Lower lobe of right lung (tissue), 2 donors: ENCODE data around the gene CD19. TPM values are rescaled to one million over a fixed set of nuclear protein-coding genes. Genes with fewer than 3 reads are reported as not detected.

Experiments
- ATAC-seq, 2 donors: fragments of 200-7000 bp; cut with Tn5 transposase; one replicate each; pipeline ENCODE4 v1.9.1; 2020 to 2022; ENCODE audit warnings: mild to moderate bottlenecking in 2 of 2, moderate library complexity in 2 of 2
- DNase-seq: peaks from one replicate; pipeline ENCODE4 v3.0.0-alpha.2; 2020
- H3K27ac ChIP-seq: fragments of 200-600 bp; one replicate; pipeline ENCODE4 v1.8.0; 2022
- H3K27me3 ChIP-seq: fragments of 200-600 bp; one replicate; pipeline ENCODE4 v1.8.0; 2022; ENCODE audit warnings: low read depth
- H3K36me3 ChIP-seq: fragments of 200-600 bp; one replicate; pipeline ENCODE4 v1.8.0; 2022; ENCODE audit warnings: mild to moderate bottlenecking
- H3K4me1 ChIP-seq: fragments of 200-600 bp; one replicate; pipeline ENCODE4 v1.8.0; 2022
- H3K4me3 ChIP-seq: fragments of 200-600 bp; one replicate; pipeline ENCODE4 v1.8.0; 2022; ENCODE audit warnings: mild to moderate bottlenecking
- H3K9me3 ChIP-seq: fragments of 200-600 bp; one replicate; pipeline ENCODE4 v1.8.0; 2022
- intact Hi-C: fragments of 100-400 bp; cut with DNase I; formaldehyde crosslinking; loops from one replicate; pipeline ENCODE4 v1.11.0; 2022
- total RNA-seq: library from RNA; stranded (reverse); fragmentation: NEBNext Ultra II Directional; extraction: Animal tissue kit (Norgen Biotek cat#: 25700); gene quantifications from one replicate; pipeline ENCODE4 v1.2.1, GENCODE V29; 2021
- TF ChIP-seq, protein P1 (sequence below): fragments of 200-600 bp; IDR thresholded peaks from one replicate; pipeline ENCODE4 v1.8.0; 2022; ENCODE audit warnings: antibody characterized with exemption, mild to moderate bottlenecking
- donor health status: DM: no; HTN: yes; CAD: no; lungs with severe emphysema.

CD19 gene
- total RNA-seq, 1 donor from 2014 or later = 0.21 TPM

DNA sequence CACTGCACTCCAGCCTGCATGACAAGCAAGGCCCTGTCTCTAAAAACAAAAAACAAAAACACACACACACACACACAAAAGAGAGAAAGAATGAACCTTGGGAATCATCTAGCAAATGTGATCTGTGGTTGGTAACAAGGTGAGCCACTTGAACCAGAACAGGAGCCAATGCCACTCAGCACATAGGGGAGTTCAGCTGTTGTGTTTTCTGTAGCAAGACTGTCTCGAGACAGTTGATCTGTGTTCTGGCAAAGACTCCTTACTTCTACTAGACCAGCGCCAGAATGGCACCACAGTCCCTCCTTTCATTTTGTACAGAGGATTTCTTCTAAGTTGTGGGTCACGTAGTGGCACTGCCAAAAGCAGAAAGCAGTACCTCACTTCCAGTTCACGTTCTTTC lies 32.8 kb upstream of the CD19 start:
- Histone ChIP-seq H3K4me1 (no peaks in the 10 kb centered on the region), H3K27me3 (no peaks in the 10 kb centered on the region), H3K9me3 (no peaks in the 10 kb centered on the region), H3K27ac (no peak overlapping the region), H3K4me3 (no peak overlapping the region), H3K36me3 (no peaks in the 10 kb centered on the region)
- TF ChIP-seq, protein P1, sequence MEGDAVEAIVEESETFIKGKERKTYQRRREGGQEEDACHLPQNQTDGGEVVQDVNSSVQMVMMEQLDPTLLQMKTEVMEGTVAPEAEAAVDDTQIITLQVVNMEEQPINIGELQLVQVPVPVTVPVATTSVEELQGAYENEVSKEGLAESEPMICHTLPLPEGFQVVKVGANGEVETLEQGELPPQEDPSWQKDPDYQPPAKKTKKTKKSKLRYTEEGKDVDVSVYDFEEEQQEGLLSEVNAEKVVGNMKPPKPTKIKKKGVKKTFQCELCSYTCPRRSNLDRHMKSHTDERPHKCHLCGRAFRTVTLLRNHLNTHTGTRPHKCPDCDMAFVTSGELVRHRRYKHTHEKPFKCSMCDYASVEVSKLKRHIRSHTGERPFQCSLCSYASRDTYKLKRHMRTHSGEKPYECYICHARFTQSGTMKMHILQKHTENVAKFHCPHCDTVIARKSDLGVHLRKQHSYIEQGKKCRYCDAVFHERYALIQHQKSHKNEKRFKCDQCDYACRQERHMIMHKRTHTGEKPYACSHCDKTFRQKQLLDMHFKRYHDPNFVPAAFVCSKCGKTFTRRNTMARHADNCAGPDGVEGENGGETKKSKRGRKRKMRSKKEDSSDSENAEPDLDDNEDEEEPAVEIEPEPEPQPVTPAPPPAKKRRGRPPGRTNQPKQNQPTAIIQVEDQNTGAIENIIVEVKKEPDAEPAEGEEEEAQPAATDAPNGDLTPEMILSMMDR = no peak
- ATAC-seq = no peak
- DNase-seq = no peak
- intact Hi-C loops = no loop called here

DNA sequence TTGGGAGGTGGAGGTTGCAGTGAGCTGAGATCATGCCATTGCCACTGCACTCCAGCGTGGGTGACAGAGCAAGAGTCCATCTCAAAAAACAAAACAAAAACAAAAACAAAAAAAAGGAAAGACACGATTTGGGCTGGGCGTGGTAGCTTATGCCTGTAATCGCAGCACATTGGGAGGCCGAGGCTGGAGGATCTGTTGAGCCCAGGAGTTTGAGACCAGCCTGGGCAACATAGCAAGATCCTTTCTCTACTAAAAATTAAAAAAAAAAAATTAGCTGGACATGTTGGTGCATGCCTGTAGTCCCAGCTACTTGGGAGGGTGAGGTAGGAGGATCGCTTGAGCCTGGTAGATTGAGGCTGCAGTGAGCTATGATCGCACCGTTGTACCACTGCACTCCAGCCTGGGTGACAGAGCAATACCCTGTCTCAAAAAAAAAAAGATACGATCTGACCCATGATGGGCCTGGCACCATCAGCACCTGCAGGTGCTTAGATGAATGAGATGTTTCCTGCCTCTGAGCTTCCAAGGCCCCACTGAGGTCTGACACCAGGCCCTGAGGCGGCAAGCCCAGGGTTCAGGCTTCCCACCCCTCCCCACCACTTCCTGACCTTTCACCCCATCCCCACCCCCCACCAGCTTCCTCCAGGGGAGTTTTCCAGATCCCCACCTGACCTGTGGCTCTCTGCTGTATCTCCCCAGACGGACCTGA lies 31.7 kb upstream of the CD19 start:
- H3K4me3 ChIP-seq = no peak overlapping the region
- no peak overlapping the region for H3K27ac ChIP-seq
- no peaks in the 10 kb centered on the region for H3K4me1 ChIP-seq
- no peaks in the 10 kb centered on the region for H3K27me3 ChIP-seq
- intact Hi-C loops = no loop called here
- TF ChIP-seq, protein P1 = no peak
- H3K36me3 ChIP-seq = peaks cover 8% of the 10 kb centered on the region
- DNase-seq (no peak), ATAC-seq (no peak)
- no peaks in the 10 kb centered on the region for H3K9me3 ChIP-seq

DNA sequence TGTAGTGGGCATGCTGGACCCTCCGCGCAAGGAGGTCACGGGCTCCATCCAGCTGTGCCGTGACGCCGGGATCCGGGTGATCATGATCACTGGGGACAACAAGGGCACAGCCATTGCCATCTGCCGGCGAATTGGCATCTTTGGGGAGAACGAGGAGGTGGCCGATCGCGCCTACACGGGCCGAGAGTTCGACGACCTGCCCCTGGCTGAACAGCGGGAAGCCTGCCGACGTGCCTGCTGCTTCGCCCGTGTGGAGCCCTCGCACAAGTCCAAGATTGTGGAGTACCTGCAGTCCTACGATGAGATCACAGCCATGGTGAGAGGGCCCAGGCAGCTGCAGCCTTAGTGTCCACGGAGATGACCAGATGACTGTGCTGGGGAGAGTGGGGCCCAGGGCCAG lies 31.2 kb upstream of the CD19 start:
- Histone ChIP-seq H3K4me3 (no peak overlapping the region), H3K4me1 (no peaks in the 10 kb centered on the region), H3K27me3 (no peaks in the 10 kb centered on the region), H3K36me3 (peaks cover 13% of the 10 kb centered on the region), H3K9me3 (no peaks in the 10 kb centered on the region), H3K27ac (no peak overlapping the region)
- intact Hi-C loops = no loop called here
- no peak for ATAC-seq
- TF ChIP-seq, protein P1 = no peak
- DNase-seq = no peak

DNA sequence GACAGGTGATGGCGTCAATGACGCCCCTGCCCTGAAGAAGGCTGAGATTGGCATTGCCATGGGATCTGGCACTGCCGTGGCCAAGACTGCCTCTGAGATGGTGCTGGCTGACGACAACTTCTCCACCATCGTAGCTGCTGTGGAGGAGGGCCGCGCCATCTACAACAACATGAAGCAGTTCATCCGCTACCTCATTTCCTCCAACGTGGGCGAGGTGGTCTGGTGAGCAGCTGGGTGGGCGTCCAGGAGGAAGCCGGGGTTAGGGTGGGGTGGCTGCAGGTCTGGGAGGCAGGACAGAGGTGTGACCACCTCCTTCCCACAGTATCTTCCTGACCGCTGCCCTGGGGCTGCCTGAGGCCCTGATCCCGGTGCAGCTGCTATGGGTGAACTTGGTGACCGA lies 29.9 kb upstream of the CD19 start:
- no peak overlapping the region for H3K4me3 ChIP-seq
- no peaks in the 10 kb centered on the region for H3K27me3 ChIP-seq
- no peak for ATAC-seq
- TF ChIP-seq, protein P1 = no peak
- no peak for DNase-seq
- no peak overlapping the region for H3K27ac ChIP-seq
- intact Hi-C loops = no loop called here
- H3K36me3 ChIP-seq = peaks cover 26% of the 10 kb centered on the region
- H3K9me3 ChIP-seq = no peaks in the 10 kb centered on the region
- H3K4me1 ChIP-seq = no peaks in the 10 kb centered on the region

DNA sequence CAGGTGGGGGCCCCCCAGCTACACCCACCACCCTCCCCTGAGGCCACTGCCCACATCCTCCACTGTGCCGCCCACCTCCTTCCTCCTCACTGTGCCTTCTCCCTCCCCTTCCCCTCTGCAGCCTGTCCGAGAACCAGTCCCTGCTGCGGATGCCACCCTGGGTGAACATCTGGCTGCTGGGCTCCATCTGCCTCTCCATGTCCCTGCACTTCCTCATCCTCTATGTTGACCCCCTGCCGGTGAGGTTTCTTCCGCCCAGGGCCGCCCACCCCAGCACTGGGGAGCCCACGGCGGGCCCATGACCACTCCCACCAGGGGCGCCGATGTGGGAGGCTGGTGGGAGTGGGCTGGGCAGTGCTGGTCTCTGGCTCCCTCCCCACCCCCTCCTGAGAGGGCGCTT lies 28.9 kb upstream of the CD19 start:
- H3K4me1 ChIP-seq = no peaks in the 10 kb centered on the region
- ATAC-seq = peak in 1 of 2 donors; percentile 16
- no peaks in the 10 kb centered on the region for H3K27me3 ChIP-seq
- no peak for DNase-seq
- no peak overlapping the region for H3K4me3 ChIP-seq
- peaks cover 34% of the 10 kb centered on the region for H3K36me3 ChIP-seq
- no peaks in the 10 kb centered on the region for H3K9me3 ChIP-seq
- intact Hi-C loops = no loop called here
- TF ChIP-seq, protein P1 = no peak
- no peak overlapping the region for H3K27ac ChIP-seq
